Gastroesophageal sphincter (tissue), 4 donors: Measurements from ENCODE around the gene ADAM22. TPM values are rescaled to one million over a fixed set of nuclear protein-coding genes. Genes with fewer than 3 reads are reported as not detected.

Source experiments
- ATAC-seq: fragments of 150-250 bp; one replicate; pipeline ENCODE4 v1.9.1; 2016; ENCODE audit warnings: mild to moderate bottlenecking, moderate library complexity
- H3K27ac ChIP-seq, 4 donors: fragments of 200-600 bp; sonication (generic) in 3 of 4; 1 replicate in 3 of 4; 2 replicates in 1 of 4; pipeline ENCODE4 v1.5.1; 2016 to 2019
- H3K27me3 ChIP-seq: fragments of 200-600 bp; sonication (generic); one replicate; pipeline ENCODE4 v1.5.1; 2019
- H3K36me3 ChIP-seq, 2 donors: fragments of 200-600 bp; sonication (generic); one replicate each; pipeline ENCODE4 v1.5.1; 2019; ENCODE audit warnings: control low read depth in 1 of 2
- H3K4me1 ChIP-seq, 3 donors: fragments of 200-600 bp; sonication (generic); 1 replicate in 2 of 3; 2 replicates in 1 of 3; pipeline ENCODE4 v1.5.1; 2016 to 2019; ENCODE audit warnings: control low read depth in 2 of 3
- H3K4me3 ChIP-seq, 2 donors: fragments of 200-600 bp; sonication (generic); one replicate each; pipeline ENCODE4 v1.5.1; 2019; ENCODE audit warnings: mild to moderate bottlenecking in 1 of 2, moderate library complexity in 1 of 2
- H3K9me3 ChIP-seq, 3 donors: fragments of 200-600 bp; sonication (generic); one replicate each; pipeline ENCODE4 v1.5.1; 2017 to 2019; ENCODE audit warnings: control low read depth in 2 of 3
- CTCF ChIP-seq, 4 experiments: fragments of 200-600 bp in 2 of 4; fragments of 450-650 bp in 2 of 4; sonication (generic) in 1 of 4; IDR thresholded peaks; one replicate each; pipeline ENCODE4 v1.5.1; 2017 to 2019; ENCODE audit warnings: antibody characterized with exemption in 4 of 4, mild to moderate bottlenecking in 2 of 4, moderate library complexity in 2 of 4
- EP300 ChIP-seq: sonication (generic); formaldehyde crosslinking; IDR thresholded peaks from one replicate; pipeline ENCODE4 v1.6.1; 2017; ENCODE audit warnings: antibody characterized with exemption, mild to moderate bottlenecking
- POLR2A ChIP-seq, 2 donors: fragments of 450-650 bp; IDR thresholded peaks; one replicate each; pipeline ENCODE4 v1.6.1; 2017; ENCODE audit warnings: antibody characterized with exemption in 2 of 2, mild to moderate bottlenecking in 2 of 2, moderate library complexity in 1 of 2
- POLR2AphosphoS5 ChIP-seq: sonication (generic); formaldehyde crosslinking; IDR thresholded peaks from one replicate; pipeline ENCODE4 v1.6.1; 2017; ENCODE audit warnings: antibody characterized with exemption
- WGBS, 2 donors: methylation state at CpG; one replicate each; pipeline ENCODE4 v1.1.5; 2018; ENCODE audit warnings: low coverage in 1 of 2; 5-methylcytosine and 5-hydroxymethylcytosine counted together
- total RNA-seq, 4 donors: library from RNA; depleted of rRNA; stranded (reverse); fragments of >200 nt; gene quantifications; one replicate each; pipeline ENCODE4 v1.1.0, GENCODE V29; 2016

ADAM22 gene
- total RNA-seq, 4 donors from 2014 or later = 1.1 to 3.6 (median 1.7) TPM

- Histone ChIP-seq H3K36me3 (peaks cover 3 to 39% of the 10 kb centered on the region in 2 donors), H3K27me3 (no peaks in the 10 kb centered on the region), H3K4me1 (no peaks in the 10 kb centered on the region), H3K4me3 (no peak overlapping the region), H3K9me3 (no peaks in the 10 kb centered on the region), H3K27ac (no peak overlapping the region)
- WGBS, 2 donors = 78 to 85% methylated on average over 3 of the region's 3 CpGs
- ATAC-seq = no peak
- TF ChIP-seq POLR2A (IDR thresholded peaks at IDR 0.05) = no peak
- no peak for TF ChIP-seq POLR2AphosphoS5
- TF ChIP-seq EP300 = no peak
- TF ChIP-seq CTCF (IDR thresholded peaks at IDR 0.05) = no peak
These were observed 266.2 kb downstream of the ADAM22 start for GRCh38 chr7:88200261-88200660.

DNA sequence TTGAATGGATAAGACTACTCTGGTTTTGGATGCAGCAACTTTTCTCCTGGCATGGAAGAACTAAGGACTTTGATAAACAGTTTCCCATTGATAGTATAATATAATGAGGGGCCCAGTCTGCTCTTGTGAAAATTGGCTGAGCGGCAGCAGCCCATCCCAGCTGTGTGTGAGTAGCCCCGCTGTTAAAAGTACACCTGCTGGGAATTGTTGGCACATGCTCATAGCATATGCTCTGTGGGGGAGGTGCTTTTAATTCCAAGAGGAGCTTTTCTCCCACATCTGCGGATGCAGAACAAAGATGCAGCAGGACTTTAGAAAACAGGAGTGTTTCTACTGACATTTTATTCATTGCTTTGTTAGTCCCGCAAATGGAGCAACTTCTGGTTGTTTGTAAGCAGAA, 266.7 kb downstream of the ADAM22 start:
- Histone ChIP-seq H3K4me3 (no peak overlapping the region), H3K27me3 (no peaks in the 10 kb centered on the region), H3K27ac (no peak overlapping the region), H3K9me3 (no peaks in the 10 kb centered on the region), H3K4me1 (no peaks in the 10 kb centered on the region), H3K36me3 (peaks cover 3 to 44% of the 10 kb centered on the region in 2 donors)
- ATAC-seq = no peak
- 59 to 63% methylated on average over 3 to 4 of the region's 4 CpGs for WGBS, 2 donors
- no peak for TF ChIP-seq EP300
- TF ChIP-seq POLR2AphosphoS5 = no peak
- TF ChIP-seq POLR2A (IDR thresholded peaks at IDR 0.05) = no peak
- TF ChIP-seq CTCF (IDR thresholded peaks at IDR 0.05) = no peak

DNA sequence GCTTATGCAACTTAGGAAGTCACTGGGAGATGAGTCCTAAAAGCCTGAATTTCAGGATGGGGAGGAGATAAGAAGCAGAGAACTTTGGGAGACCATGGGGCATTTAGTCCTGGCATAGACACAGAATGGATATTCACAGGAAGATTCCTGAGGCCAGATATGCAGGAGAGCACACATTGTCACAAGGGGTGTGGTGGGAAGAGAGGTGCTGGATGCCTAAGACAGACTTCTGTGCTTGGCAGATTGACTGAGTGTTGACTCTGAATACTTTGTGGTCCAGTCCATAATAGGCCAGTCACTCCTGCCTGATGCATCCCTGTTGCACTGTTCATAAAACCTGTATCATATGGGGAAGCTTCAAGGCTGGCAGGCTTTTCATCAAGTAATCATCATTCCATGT, 267.3 kb downstream of the ADAM22 start:
- H3K4me1 ChIP-seq = no peaks in the 10 kb centered on the region
- H3K27ac ChIP-seq = no peak overlapping the region
- H3K9me3 ChIP-seq = no peaks in the 10 kb centered on the region
- peaks cover 3 to 50% of the 10 kb centered on the region in 2 donors for H3K36me3 ChIP-seq
- H3K27me3 ChIP-seq = no peaks in the 10 kb centered on the region
- no peak overlapping the region for H3K4me3 ChIP-seq
- ATAC-seq = no peak
- TF ChIP-seq EP300 (no peak), POLR2AphosphoS5 (no peak), POLR2A (IDR thresholded peaks at IDR 0.05) (no peak), CTCF (IDR thresholded peaks at IDR 0.05) (no peak)

- no peak for ATAC-seq
- WGBS, 2 donors = 70 to 78% methylated on average over 5 of the region's 5 CpGs
- Histone ChIP-seq H3K27ac (no peak overlapping the region), H3K27me3 (no peaks in the 10 kb centered on the region), H3K9me3 (no peaks in the 10 kb centered on the region), H3K36me3 (peaks cover 3 to 59% of the 10 kb centered on the region in 2 donors), H3K4me3 (no peak overlapping the region), H3K4me1 (no peaks in the 10 kb centered on the region)
- TF ChIP-seq CTCF (IDR thresholded peaks at IDR 0.05) = no peak
- TF ChIP-seq POLR2AphosphoS5 = no peak
- TF ChIP-seq POLR2A (IDR thresholded peaks at IDR 0.05) = no peak
- no peak for TF ChIP-seq EP300
These were observed 268.2 kb downstream of the ADAM22 start for GRCh38 chr7:88202278-88202677.

- WGBS, 2 donors = 73 to 93% methylated on average over 3 of the region's 3 CpGs
- H3K36me3 ChIP-seq = peaks cover 5 to 64% of the 10 kb centered on the region in 2 donors
- H3K27me3 ChIP-seq = no peaks in the 10 kb centered on the region
- ATAC-seq = no peak
- no peaks in the 10 kb centered on the region for H3K4me1 ChIP-seq
- H3K27ac ChIP-seq = no peak overlapping the region
- H3K9me3 ChIP-seq = no peaks in the 10 kb centered on the region
- TF ChIP-seq POLR2A (IDR thresholded peaks at IDR 0.05) (no peak), EP300 (no peak), CTCF (IDR thresholded peaks at IDR 0.05) (no peak), POLR2AphosphoS5 (no peak)
- H3K4me3 ChIP-seq = no peak overlapping the region
These were observed 268.7 kb downstream of the ADAM22 start for GRCh38 chr7:88202799-88203198.
